NCI-H1048 (cell line): Measurements from ENCODE around the gene RNF26.

Source experiments
- DNase-seq: peaks from one replicate; lab custom pipeline; 2025; lab: John Stamatoyannopoulos, UW

RNF26 gene

DNA sequence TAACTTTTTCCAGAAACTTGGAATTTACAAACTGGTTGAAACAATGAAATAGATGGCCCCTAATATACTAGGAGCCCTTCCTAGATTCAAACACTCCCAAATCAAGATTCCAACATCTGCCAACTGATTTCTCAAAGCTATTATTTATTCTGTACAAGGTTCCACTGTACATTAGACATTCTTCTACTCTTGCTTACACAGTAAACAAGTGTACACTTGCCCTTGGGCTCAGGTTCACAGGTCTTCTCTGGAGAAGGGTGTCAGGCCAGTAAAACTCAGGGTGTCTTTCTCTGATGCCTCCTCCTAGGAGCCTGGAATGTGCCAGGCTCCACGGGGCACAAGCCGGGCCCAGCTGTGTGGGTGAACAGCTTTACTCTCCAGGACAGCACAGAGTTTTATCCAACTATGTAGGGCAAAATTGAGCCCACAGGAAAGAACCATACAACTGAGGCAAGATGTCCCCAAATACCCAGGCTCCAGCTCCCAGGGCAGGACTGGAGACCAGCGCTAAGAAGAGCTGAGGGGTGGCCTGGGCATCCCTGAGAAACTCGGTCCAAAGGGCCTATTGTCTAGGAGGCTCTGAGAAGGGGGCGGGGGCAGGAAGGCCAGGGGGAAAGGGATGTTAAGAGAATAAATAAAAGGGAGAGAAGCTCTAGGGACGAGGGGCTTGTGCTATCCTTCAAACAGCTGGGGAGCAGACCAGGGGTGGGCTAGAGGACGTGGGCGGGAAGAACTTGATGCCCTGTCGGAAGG lies 20.9 kb downstream of the RNF26 start:
- no peak for DNase-seq

DNA sequence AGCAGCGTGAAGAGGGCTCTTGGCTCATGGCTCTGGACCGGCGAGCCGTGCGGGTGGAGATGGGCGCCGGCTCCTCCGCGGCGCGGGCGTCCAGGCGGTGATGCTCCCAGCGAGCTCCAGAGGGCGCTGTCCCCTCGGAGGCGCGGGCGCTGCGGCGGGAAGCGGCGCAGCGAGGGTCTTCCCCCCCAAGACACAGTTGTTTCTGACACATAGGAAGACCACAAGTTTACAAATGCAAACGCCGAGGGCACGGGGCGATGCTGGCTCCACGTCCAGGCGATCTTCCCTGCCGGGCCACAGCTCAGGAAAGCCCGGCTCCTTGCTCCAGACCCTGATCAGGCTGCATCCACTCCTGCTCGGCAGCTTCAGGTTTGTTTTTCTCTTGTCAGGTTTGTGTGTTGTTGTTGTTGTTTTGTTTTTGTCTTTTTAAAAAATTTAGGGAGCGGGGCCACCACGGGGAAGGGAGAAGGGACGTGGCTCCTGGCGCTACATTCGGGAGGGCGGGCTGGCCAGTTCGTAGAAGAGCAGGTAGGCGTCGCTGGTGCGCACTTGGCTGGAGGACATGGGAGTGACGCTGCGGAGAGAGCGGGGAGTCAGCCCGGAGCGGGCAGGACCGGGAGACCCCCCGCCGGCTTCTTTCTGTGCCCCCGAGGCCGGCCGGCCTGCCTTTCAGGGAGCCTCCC lies 22.2 kb downstream of the RNF26 start:
- peak; percentile 66 for DNase-seq

DNA sequence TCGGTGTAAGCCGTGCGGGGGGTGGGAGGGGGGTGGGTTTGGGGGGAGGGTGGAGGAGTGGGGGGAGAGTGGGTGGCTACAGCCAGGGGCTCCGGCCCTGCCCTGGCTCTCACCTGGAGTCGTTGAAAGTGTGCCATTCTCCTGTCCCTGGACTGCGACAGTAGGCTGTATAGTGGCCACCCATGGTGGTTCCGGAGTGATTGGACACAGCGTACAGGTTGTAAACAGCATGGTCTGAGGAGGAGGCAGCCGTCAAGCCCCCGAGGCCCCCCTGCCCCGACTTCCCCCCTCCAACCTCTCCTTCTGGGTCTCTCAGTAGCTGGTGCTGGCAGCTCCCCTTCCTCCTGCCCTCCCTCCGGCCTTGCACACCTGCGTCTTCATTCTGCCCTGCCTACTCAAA lies 22.7 kb downstream of the RNF26 start:
- DNase-seq = no peak

DNA sequence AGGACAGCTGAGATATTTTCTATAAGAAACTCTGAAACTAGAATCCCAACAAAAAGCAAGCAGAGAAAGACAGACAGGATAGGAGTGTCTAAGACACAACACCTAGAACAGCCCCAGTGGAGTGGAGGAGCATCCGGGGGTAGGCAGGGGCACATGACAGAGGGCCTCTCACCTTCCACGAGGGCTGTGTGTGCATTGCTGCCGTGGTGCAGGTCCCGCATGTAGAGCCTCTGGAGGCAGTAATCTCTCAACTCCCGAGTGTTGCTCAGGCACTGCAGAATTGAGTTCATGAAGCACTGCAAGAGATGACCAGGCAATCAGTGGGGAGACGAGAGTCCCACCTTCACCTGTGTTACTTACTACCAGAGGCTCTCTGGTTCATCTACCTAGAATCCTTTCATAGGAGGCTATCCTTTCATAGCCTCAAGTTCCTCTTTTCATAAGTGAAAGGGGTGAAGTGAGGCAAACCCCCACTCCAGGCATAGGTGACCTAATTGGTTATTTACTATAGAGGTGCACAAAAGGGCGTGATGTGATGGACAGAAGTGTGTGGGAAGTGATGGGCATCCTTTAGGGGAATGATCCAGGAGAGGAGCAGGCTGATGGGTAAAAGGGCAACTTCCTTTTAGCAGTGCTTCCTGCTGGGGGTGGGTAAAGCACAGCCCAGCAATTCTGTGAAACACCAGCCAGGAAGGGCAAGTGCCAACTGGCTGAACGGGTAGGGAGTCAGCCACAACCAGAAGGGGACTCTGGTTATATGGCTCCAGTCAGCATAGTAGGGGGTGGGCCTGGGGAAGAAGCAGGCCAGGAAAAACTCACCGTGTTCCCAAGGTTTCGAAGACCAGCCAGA lies 25.3 kb downstream of the RNF26 start:
- DNase-seq = no peak

DNA sequence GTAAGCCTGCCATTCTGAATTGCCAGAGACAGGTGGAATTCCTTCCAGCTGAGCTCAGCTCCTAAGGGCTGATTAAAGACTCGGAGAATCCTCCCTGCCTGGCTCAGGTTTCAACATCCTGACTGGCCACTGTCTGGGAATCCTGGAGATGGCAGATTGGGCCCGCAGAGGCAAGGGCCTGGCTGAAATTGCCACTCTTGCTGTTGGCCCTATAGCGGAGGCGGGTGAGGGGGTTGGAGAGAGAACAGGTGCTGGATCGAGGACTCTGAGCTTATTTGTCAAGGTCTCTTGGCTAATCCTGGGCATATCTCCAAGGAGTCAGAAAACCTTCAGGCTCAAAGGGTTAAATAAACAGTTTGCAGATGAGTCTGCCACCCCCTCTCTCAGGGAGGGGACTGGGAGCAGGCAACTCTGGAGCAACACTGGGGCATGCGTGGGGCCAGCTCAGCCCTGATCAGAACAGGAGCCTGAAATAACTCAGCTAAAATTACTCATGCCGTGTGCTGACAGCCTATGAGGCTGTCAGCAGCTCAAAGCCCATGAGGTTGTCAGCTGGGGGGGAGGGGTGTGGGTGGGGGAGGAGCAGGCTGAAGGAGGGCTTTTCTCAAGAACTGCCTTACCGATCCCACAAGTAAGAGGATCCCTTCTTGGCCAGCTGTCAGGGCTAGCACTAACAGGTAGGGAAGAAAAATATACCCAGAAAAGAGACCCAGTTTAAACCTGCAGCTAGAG lies 26.9 kb downstream of the RNF26 start:
- DNase-seq = no peak

DNA sequence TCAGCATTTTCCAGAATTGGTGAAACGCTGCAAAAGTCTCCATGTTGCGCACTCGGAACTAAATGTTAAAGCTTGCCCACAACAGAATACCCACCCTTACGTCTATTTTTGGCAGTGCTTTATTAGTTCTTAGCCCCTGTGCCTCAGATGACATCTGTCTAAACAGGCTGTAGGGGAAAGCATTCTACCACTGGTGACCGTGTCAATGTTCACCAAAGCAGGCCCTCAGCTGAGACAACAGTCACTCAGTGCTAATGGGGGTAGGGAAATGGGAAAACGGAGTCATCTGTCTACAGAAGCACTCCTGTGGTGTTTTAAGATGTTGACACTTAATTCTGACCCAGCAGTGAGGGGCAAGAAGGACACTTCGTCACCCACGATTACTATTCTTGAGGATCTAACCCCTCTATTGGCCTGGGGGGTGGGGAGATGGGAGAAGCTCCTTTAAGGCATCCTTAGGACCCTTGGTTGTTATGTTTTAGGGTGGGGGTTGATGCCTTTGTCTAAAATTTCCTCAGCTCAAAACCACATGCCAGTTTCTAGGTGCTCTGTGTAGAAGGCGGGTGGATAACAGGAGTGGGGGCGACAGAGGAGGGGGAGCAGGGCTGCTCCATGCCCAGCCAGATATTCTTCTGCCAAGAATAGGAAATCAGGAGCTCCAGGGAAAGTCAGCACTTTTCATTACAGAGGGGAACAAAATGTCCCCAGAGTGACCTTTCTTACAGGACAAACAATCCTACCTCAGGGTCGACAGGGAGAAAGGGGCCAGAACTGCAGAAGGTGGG lies 27.8 kb downstream of the RNF26 start:
- DNase-seq = no peak

DNA sequence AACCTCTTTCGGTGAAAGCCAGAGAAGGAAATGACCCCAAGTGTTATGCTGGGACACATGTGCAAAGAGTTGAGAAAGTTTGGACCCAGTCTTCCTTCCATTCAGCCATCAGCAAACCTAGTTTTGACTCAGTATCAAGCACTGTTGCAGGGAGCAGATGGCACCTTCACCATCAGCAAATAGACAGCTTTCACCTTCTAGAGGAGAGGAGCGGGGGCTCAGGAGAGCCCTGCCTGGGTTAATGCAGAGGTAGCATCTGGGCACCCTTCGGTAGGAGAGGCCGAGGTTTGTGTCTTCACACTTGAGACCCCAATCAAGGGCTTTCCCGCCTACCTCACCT lies 28.4 kb downstream of the RNF26 start:
- no peak for DNase-seq

DNA sequence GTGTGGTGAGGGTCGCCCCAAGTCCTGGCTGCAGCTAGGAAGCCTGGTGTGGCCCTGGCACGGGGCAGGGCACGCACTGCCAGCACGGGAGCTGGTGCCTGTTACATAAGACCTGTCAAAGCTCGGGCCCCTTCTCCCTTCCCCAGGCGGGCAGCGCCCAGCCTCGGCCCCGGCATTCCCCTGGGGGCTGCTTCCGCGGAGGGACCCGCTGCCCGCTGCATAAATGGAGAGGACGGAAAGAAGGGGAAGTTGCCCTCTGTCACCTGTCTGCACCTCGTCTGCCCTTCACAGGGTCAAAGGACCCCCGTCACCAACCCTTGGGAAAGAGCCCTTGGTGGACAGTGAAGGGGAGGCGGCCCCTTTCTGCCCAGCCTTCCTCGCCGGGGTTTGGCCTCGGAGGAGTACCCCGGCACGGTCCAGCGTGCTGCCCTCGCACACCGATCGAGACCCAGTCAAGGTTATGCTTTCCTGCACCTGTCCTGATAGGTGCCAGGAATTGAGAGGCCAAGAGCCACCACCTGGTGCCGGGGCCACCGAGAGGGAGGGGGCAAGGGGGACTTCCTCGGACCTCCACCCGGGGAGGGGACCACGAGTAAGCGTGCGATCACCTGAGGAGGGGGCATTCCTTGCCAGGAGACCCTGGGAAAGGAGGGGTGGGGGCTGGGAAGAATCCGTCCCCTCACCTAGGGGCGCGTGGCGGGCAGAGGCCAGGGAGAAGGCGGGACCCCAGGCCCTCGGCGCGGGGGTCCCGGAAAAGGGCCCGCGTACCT lies 28.9 kb downstream of the RNF26 start:
- DNase-seq = no peak

DNA sequence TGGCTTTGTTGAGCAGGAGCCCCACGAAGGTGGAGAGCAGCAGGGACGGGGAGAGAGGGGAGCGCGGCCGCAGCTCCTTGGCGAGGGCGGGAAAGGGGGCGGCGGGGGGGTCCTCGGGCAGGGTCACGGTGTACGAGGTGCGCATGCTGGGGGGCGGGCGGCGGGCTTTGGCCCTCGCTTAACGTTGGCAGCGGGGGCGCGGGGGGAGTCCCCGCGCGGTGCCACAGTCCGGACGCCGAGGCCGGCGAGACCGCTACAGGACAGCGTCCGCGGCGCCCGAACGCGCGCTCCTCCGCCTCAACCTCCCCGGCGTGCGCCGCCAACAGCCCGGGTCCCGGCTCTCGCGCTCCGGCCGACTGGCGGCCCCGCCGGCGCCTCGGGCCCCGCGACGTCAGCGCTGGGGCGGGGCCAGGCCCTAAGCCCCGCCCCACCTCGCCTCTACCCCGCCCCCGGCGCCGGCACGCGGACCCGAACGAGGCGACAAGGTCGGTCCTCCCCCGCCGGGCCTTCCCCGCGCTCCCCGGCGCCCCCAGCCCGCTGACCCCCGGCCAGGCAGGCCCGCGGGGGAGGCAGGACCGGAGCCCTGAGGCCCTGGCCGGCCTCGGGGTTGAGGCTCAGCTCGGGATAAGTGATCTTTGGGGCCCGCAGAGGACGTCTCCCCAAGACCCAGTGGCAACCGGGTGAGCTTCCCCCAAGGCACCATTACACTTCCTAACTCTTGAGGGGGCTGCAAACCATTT lies 29.7 kb downstream of the RNF26 start:
- no peak for DNase-seq

DNA sequence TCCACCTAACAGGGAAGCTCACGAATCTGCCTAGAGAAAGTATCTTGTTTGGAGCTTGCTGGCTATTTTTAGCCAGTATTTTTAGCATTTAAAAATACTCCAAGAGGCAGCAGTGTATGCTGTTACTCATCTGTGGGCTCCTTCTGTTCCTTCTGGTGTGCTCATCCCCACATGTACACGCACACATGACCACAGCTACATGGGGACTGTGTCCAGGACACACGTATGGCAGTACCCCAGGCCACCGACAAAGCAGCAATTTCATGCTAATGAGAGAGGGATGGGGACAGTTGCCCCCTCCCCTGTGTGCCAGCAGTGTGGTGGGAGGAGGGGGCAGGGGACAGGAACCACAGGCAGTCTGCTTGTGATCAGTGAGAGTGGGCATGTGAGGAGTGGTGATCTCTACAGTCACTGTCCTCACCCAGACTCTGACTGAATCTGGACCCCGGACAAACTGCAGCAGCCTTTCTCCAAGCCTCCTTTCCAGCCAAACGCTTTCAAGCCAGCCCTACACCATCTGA lies 30.8 kb downstream of the RNF26 start:
- no peak for DNase-seq

DNA sequence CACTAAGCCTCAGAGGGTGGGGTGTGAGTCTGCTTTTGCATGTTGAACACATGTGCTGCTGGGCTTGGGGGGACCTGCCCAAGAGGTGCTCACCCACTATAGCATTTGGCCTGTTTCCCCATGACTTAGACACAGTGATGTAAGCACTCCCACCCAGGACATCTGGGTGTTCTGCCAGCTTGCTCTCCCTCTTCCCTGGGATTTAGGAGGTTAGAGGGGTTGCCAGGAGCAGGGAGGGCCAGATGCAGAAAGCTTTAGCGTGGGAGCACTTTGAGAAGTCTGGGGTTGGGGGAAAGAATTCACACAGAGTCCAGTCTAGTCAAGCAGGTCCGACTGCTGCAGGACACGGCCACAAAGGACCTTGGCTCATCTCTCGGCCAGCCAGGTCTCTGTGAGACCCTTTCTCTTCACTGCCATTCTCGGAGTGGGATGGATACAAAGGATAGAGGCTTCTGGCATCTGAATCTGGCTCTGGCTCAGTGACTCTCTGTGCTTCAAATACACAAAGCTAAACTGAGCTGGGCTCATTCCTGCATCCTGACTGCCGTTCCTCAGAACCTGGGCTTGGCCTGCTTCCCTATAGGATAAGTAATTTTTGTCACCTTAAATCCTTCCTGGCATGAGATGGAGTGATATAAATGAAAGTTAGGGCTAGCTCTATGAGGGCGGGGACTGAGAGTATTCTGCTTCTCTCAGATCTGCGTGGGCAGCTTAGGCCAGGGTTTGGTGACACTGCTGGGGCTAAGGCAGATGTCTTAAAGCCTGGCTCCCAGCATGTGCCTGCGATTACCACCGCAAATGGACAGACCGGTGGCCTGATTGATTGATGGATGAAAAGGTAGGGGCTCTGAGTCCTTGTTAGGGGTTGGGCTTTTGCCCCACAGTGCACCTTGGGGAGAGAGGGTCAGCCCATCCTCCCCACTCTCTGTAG lies 32.6 kb downstream of the RNF26 start:
- DNase-seq = no peak

DNA sequence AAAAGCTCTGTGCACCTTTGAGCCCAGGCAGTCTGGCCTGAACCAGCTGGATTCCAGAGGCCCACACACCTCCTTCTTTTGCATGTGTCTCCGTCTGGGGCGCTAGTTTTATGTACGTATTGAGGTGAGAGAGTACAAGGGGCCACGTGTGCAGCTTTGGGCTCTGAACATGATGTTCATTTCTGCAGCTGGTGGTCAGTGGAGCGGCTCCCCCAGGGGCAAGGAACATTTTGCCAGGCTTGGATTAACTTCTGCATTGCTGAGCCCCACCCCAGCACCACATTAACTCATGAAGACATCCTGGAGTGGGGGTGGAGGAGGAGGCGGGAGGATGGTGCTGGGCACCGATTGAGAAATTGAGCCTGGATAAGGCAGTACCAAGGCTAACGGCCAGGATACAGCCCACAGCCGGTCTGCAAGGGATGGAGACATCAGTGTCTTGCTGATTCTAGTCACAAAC lies 33.4 kb downstream of the RNF26 start:
- no peak for DNase-seq

DNA sequence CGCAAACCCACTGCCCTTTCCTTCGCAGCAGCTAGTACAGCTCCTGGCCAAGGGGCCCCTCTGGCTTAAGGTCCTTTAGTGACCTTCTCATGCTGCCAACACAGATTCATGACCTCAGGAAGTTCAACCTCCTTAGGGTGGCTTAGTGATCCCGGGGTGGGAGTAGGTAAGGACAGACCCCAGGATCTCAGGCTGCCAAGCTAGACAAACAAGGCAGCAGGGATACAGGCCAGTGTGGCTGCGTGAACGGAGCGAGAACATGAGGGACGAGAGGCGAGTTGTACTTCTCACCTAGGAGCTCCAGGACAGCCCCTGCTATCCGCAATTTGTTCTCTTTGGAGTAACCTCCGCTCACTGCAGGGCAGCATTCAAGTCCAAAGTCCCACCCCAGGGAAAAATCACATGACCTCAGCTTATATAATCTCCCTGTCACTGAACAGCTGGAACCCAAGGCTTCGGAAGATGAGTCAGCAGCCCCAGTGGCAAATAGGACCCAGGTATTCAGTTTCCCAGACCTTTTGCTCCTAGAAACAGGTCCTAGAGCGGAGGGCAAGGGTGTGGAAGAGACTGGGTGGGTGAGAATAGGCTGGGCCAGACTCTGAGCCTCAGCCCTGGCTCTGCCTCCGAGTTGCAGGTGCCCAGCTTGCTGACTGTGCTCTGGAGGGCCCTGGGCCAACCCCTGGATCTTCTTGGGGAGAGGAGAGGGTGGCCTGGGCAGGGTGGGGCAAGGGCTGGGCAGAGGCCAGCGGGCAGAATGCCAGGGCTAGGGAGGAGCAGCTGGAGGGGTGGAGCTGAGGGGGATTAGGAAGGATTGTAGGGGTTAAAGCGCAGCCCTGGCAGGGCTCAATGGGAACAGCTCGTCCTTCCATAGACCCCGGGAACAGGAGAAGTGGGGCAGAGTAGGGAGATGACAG lies 34.1 kb downstream of the RNF26 start:
- DNase-seq = no peak

DNA sequence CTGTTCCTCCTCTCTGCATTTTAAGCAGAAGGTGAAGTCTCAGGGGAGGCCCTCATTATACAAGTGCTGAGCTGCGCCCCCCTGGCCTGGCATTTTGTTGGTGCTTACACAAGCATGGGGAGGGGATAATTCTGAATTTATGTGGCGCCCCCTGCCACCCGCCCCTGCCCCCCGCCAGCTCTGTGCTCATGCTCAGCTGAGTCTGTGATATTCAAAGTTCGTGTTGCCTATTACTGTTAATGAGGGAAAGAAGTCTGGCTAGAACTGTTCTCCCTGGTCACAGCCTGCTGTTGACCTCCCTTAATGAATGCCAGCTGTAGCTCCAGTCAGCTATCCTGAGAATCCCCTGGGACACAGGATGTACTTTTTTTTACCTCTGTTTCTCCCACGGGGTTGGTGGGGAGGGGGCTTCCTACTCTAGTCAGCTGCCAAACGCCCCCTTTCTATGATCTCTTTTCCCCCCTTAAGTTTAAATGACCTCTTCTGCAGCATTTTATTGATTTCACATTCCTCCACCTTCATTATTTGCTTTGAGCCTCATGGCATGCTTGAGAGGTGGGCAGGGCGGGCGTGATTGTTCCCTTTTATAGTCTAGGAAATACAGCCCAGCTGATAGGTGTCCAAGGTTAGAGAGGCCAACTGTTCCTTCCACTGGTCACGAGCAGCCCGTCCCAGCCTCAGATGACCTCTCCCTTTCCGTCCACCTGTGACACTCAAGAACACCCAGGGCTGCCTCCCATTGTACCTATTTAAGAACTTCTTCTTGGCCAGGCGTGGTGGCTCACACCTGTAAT lies 35.0 kb downstream of the RNF26 start:
- DNase-seq = no peak

DNA sequence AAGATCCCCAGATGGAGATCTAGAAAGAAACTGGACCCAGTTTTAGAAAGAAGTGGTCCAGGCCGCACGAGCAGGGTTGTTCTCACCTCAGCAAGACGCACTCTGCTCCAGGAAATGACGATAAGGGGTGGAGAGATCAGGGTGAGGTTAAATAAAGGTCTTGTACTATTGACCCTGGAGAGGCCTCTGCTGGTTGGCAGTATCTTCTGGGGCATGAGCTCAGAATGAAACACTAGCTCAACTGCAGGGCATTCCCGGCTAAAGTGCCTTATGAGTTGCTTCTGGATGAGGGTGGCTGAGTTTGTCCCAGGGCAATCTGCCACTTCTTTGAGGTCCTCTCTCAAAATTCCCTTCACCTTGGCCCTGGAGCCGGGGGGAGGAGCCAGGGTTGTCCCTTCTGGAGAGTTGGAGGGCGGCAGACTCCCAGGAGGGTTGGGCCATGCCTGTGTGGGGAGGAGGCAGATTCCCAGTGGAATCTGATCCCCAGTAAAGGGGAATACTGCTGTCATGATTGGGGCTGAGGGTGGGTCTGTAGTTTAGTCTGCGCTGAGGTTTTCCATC lies 36.2 kb downstream of the RNF26 start:
- no peak for DNase-seq

DNA sequence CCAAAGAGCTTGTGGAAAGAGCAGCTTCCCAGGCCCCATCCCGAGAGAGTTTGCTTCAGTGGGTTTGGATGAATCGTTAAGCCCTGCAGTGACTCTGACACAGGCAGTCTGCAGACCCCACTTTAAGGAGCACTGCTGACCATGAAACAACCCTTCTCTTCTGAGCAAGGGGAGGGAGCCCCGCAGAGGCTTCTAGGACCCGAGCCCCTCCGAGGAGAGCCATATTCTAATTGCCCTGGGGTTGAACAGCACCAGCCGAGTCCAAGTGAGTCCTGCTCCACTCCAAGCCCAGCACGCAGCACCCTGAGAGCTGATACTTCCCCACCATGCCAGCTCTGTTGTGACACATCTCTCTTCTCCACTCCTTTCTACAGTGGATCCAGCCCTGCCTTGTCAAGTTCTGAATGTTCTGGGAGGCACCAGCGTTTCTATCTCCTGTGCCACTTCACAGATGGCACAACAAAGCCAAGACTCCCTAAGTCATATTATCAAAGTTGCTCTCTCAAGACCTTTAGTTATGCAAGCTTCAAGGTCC lies 36.8 kb downstream of the RNF26 start:
- no peak for DNase-seq
